Measurements from ENCODE around the gene ZNF576.
A peak's percentile ranks its signal among the peaks of the same experiment; 100 is the strongest.
"Not testable (repeated sequence)": the region's sequence is repeated elsewhere in the genome, so short reads cannot be mapped to it uniquely, and the experiment has no call there.

ZNF576 gene

GRCh38 chr19:43595999-43596841, at the start of gene ZNF576, which contains the start of gene IRGQ:
Gene ZNF576, plus strand, starts transcription at chr19:43596595. Its CDS starts 514 bp downstream, at chr19:43597109.
Gene IRGQ, minus strand, starts transcription at chr19:43596134. Its CDS starts 796 bp downstream, at chr19:43595338.
- DNase-seq = peak; percentile 100

GRCh38 chr19:43547926-43548325, 48.5 kb upstream of the ZNF576 start:
- DNase-seq = not testable (repeated sequence)

GRCh38 chr19:43548706-43549105, 47.7 kb upstream of the ZNF576 start:
- no peak for DNase-seq

- no peak for DNase-seq
Measured at GRCh38 chr19:43551399-43552197, 44.8 kb upstream of the ZNF576 start.

GRCh38 chr19:43552198-43552450, 44.3 kb upstream of the ZNF576 start:
- DNase-seq = no peak

GRCh38 chr19:43552616-43553015, 43.8 kb upstream of the ZNF576 start:
- no peak for DNase-seq

GRCh38 chr19:43553656-43554055, 42.7 kb upstream of the ZNF576 start:
- no peak for DNase-seq

GRCh38 chr19:43554317-43554895, 42.0 kb upstream of the ZNF576 start:
- no peak for DNase-seq

GRCh38 chr19:43555185-43555770, 41.1 kb upstream of the ZNF576 start:
- DNase-seq = peak; percentile 84

- DNase-seq = no peak
Measured at GRCh38 chr19:43560687-43561086, 35.7 kb upstream of the ZNF576 start.

GRCh38 chr19:43561139-43561970, 35.0 kb upstream of the ZNF576 start:
- DNase-seq = no peak

- DNase-seq = no peak
Measured at GRCh38 chr19:43562226-43562697, 34.1 kb upstream of the ZNF576 start.

GRCh38 chr19:43562698-43563241, 33.6 kb upstream of the ZNF576 start:
- DNase-seq = peak; percentile 67

GRCh38 chr19:43563816-43564457, 32.5 kb upstream of the ZNF576 start:
- DNase-seq = no peak

- DNase-seq = no peak
Measured at GRCh38 chr19:43564800-43565199, 31.6 kb upstream of the ZNF576 start.

- DNase-seq = no peak
Measured at GRCh38 chr19:43569657-43570056, 26.7 kb upstream of the ZNF576 start.

GRCh38 chr19:43570174-43570791, 26.1 kb upstream of the ZNF576 start:
- DNase-seq = no peak

GRCh38 chr19:43572171-43572588, 24.2 kb upstream of the ZNF576 start:
- DNase-seq = no peak

- DNase-seq = no peak
Measured at GRCh38 chr19:43574424-43575155, 21.8 kb upstream of the ZNF576 start.

Data from activated CD4-positive, alpha-beta T cell treated with anti-CD3 and anti-CD28 coated beads, Interleukin-2, amount 50 U/mL, for 1 hour (primary cell).